Measurements from ENCODE around the gene PSMB9.

- TF ChIP-seq CTCF (IDR thresholded peaks at IDR 0.05) = no peak
- peak in 1 of 2 donors; percentile 4 for TF ChIP-seq EP300 (IDR thresholded peaks at IDR 0.05)
Observed at GRCh38 chr6:32852018-32852843, 1.8 kb upstream of the PSMB9 start.
